Pancreas (tissue), 10 donors: ENCODE results near the gene BAZ1A. TPM values are rescaled to one million over a fixed set of nuclear protein-coding genes. Genes with fewer than 3 reads are reported as not detected.

Experiments used
- ATAC-seq, 4 donors: fragments of 200-7000 bp; cut with Tn5 transposase; one replicate each; pipeline versions ENCODE4 v1.8.0 to v1.9.1; 2020; ENCODE audit warnings: mild to moderate bottlenecking in 4 of 4, moderate library complexity in 4 of 4
- DNase-seq, 6 donors: peaks; one replicate each; pipeline ENCODE4 v3.0.0-alpha.2; 2020
- FAIRE-seq: peaks from 2 replicates; lab custom pipeline; 2012; peaks lifted over from hg19 to GRCh38; lab: Jason Lieb, UNC
- H3K27ac ChIP-seq, 4 donors: fragments of 200-600 bp; sonication (generic); 1 replicate in 3 of 4; 2 replicates in 1 of 4; pipeline versions ENCODE4 v1.5.0 to v1.8.0; 2020
- H3K27me3 ChIP-seq, 4 donors: fragments of 200-600 bp; one replicate each; pipeline ENCODE4 v1.8.0; 2021
- H3K36me3 ChIP-seq, 3 donors: fragments of 200-600 bp; sonication (generic) in 1 of 3; one replicate each; pipeline versions ENCODE4 v1.5.0 to v1.8.0; 2020 to 2021
- H3K4me1 ChIP-seq, 3 donors: fragments of 200-600 bp; one replicate each; pipeline ENCODE4 v1.8.0; 2021
- H3K4me3 ChIP-seq, 4 donors: fragments of 200-600 bp; sonication (generic) in 2 of 4; one replicate each; pipeline versions ENCODE4 v1.5.0 to v1.8.0; 2020 to 2021
- H3K9me3 ChIP-seq, 4 donors: fragments of 200-600 bp; one replicate each; pipeline ENCODE4 v1.8.0; 2021
- CTCF ChIP-seq, 4 donors: fragments of 200-600 bp; sonication (generic) in 3 of 4; IDR thresholded peaks; one replicate each; pipeline versions ENCODE4 v1.5.0 to v1.8.0; 2021; ENCODE audit warnings: antibody characterized with exemption in 4 of 4
- WGBS, 2 donors: extraction: QIAGEN DNeasy Blood & Tissue Kit; methylation state at CpG; one replicate each; pipeline ENCODE4 v1.1.7; 2013; 5-methylcytosine and 5-hydroxymethylcytosine counted together
- intact Hi-C, 3 donors: fragments of 100-400 bp; cut with DNase I; formaldehyde crosslinking; loops; one replicate each; pipeline versions ENCODE4 v1.11.1 to v1.14.2; 2022
- polyA plus RNA-seq, 2 donors: library from polyadenylated mRNA; stranded (reverse); fragments of 200-250 nt; gene quantifications; one replicate each; pipeline ENCODE4 v1.2.3, GENCODE V29; 2013
- total RNA-seq, 6 donors: library from RNA; stranded (reverse); fragmentation: NEBNext Ultra II Directional in 4 of 6; extraction: Animal tissue kit (Norgen Biotek cat#: 25700) in 4 of 6; gene quantifications; one replicate each; pipeline versions ENCODE4 v1.2.1 to v1.2.4, GENCODE V29; 2021 to 2023
- donor health status: healthy with polysubstance abuse.
- donor health status: DM: no; HTN: no; CAD: no; lungs with moderate emphysema.
- donor health status: DM: no; HTN: no; CAD: no.
- donor health status: control.
- donor health status: control.
- donor health status: Bipolar disorder and iron deficiency.
- donor health status: DM: yes; HTN: yes; CAD: no.
- donor health status: DM: no; HTN: no; CAD: no.
- donor health status: DM: no; HTN: no; CAD: no.
- donor health status: DM: yes; HTN: yes; CAD: no.

BAZ1A gene
- total and polyA plus RNA-seq, 8 donors, result 5.6 to 12.1 (median 7.2) TPM

DNA sequence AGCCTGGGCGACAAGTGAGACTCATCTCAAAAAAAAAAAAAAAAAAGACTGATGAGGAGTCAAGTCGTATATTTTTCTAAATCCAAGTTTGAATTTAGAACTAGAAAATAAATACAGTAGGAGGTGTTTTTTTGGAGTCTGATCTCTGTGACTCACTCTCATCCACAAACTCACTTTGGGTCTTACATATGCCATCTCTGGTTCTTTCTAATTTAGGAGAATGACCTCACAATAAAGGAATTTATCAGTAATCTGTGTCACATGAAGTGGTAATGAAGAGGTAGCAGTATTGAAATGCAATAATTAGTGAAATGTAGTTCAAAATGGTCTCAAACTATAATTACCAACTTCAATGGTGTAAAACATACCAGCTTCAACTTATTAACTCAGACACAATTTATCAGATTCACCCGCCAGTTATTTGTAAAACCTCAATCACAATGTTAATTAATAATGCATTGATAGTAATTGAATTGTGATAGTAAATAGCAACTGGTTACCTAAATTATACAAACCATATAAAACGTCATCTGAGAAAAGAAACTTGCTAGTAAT is 156.3 kb downstream of the BAZ1A start:
- FAIRE-seq (no peak), DNase-seq (no peak), ATAC-seq (no peak)
- Histone ChIP-seq H3K27me3 (no peaks in the 10 kb centered on the region), H3K4me3 (no peak overlapping the region), H3K36me3 (no peaks in the 10 kb centered on the region), H3K9me3 (no peaks in the 10 kb centered on the region), H3K27ac (no peak overlapping the region), H3K4me1 (no peaks in the 10 kb centered on the region)
- intact Hi-C loops, result no loop called here
- WGBS, 2 donors, result 31 to 44% methylated on average over 4 of the region's 4 CpGs
- no peak for TF ChIP-seq CTCF (IDR thresholded peaks at IDR 0.05)

DNA sequence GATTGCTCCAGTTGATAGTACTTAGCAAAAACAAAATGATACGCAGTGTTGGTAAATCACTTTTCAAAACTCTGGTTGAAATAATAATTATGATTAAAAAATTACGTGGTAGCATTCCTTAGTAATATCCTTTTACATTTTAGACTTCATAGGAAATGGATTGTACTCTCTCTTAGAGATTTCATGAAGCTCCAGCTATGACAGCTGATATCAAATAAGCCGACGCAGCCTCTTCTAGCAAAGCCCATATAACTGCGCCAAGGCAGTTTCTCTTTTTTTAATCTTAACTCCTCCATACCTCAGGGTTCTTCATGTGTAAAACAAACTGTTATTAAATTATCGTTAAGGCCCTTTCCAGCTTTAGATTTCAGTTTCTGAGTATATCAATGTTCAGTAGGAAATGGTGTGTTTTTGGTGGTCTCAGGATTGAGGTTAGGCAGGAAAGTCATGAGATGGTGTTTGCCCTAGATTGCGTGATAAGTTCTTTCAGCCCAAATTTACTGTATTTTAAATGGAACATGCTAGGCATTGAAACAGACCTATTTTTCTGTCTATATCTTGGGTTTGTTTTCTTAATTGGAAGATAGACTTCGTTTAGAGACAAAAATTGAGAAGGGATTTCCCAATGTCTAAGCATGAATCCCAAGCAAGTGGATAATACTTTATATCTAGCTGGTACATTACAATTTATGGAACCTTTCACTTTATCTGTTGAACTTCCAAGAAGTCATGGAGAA is 159.9 kb downstream of the BAZ1A start:
- DNase-seq (no peak), ATAC-seq (peak in 1 of 4 donors; percentile 1), FAIRE-seq (no peak)
- H3K27ac ChIP-seq, result peak overlapping the region; percentile 89 to 95 (median 91)
- intact Hi-C loops, result no loop called here
- H3K9me3 ChIP-seq, result no peaks in the 10 kb centered on the region
- H3K4me1 ChIP-seq, result peaks cover 5 to 18% (median 17%) of the 10 kb centered on the region in 3 donors
- H3K4me3 ChIP-seq, result peak overlapping the region; percentile 40 to 93 (median 78)
- no peak for TF ChIP-seq CTCF (IDR thresholded peaks at IDR 0.05)
- H3K36me3 ChIP-seq, result peaks cover 0 to 5% (median 0%) of the 10 kb centered on the region in 3 donors
- no peaks in the 10 kb centered on the region for H3K27me3 ChIP-seq
- 42 to 49% methylated on average over 8 of the region's 8 CpGs for WGBS, 2 donors

- Histone ChIP-seq H3K4me3 (peak within 1 kb of the TSS; percentile 40 to 93 (median 78)), H3K27me3 (no peaks in the 10 kb centered on the region), H3K27ac (peak within 1 kb of the TSS; percentile 89 to 95 (median 91)), H3K36me3 (peaks cover 0 to 5% (median 0%) of the 10 kb centered on the region in 3 donors), H3K9me3 (no peaks in the 10 kb centered on the region), H3K4me1 (peaks cover 10 to 23% (median 18%) of the 10 kb centered on the region in 3 donors)
- no peak for TF ChIP-seq CTCF (IDR thresholded peaks at IDR 0.05)
- DNase-seq, result peak; percentile 80 to 92 (median 84)
- peak; percentile 95 to 98 (median 97) for ATAC-seq
- intact Hi-C loops, result no loop called here
- FAIRE-seq, result no peak
- 0 to 1% methylated on average over 34 to 76 of the region's 76 CpGs for WGBS, 2 donors
Measured at GRCh38 chr14:34714320-34715126, 160.6 kb downstream of the BAZ1A start, which contains the start of gene CFL2. TSS of gene CFL2 (minus strand) at chr14:34714593. CDS start at chr14:34714540, 53 bp downstream.

GRCh38 chr14:34713681-34714319 is 161.4 kb downstream of the BAZ1A start:
- 1% methylated on average over 33 of the region's 33 CpGs for WGBS, 2 donors
- Histone ChIP-seq H3K9me3 (no peaks in the 10 kb centered on the region), H3K27ac (peak overlapping the region; percentile 89 to 95 (median 91)), H3K4me1 (peaks cover 10 to 23% (median 18%) of the 10 kb centered on the region in 3 donors), H3K36me3 (peaks cover 0 to 5% (median 0%) of the 10 kb centered on the region in 3 donors), H3K4me3 (peak overlapping the region; percentile 40 to 93 (median 78)), H3K27me3 (no peaks in the 10 kb centered on the region)
- FAIRE-seq, result no peak
- no peak for TF ChIP-seq CTCF (IDR thresholded peaks at IDR 0.05)
- DNase-seq, result peak in 4 of 6 donors; percentile 7 to 60 (median 20)
- peak; percentile 34 to 67 (median 44) for ATAC-seq
- intact Hi-C loops, result no loop called here
